OCI-LY3 (cell line): Measurements from ENCODE around the gene PLCB2.

Experiments used
- H2AFZ ChIP-seq: fragments of 200-600, 300-600 bp; shearing (Covaris generic); 2 replicates; pipeline ENCODE4 v1.6.0; 2014; ENCODE audit warnings: antibody characterized with exemption, low read depth, low read length
- H3K27ac ChIP-seq: fragments of 200-600, 300-600 bp; sonication (generic); 2 replicates; pipeline ENCODE4 v1.5.1; 2014; ENCODE audit warnings: mild to moderate bottlenecking, low read length, moderate library complexity, mixed read lengths
- H3K27me3 ChIP-seq: fragments of 200-600, 300-600 bp; sonication (generic); 2 replicates; pipeline ENCODE4 v1.6.1; 2014; ENCODE audit warnings: low read depth, low read length, mixed read lengths
- H3K36me3 ChIP-seq: fragments of 200-600, 300-600 bp; sonication (generic); replicated peaks from 2 replicates; pipeline ENCODE3; 2014; ENCODE audit warnings: low read depth, low read length, mixed read lengths
- H3K4me1 ChIP-seq: fragments of 300-600, 200-600 bp; sonication (generic); 2 replicates; pipeline ENCODE4 v1.6.1; 2014; ENCODE audit warnings: low read length, mixed read lengths
- H3K4me2 ChIP-seq: fragments of 200-600, 300-600 bp; sonication (generic); 2 replicates; pipeline ENCODE4 v1.6.1; 2014; ENCODE audit warnings: low read length, mixed read lengths
- H3K4me3 ChIP-seq: fragments of 300-600, 200-600 bp; sonication (generic); 2 replicates; pipeline ENCODE4 v1.5.1; 2014; ENCODE audit warnings: antibody characterized with exemption, mild to moderate bottlenecking, low read length, moderate library complexity
- H3K79me2 ChIP-seq: fragments of 300-600, 200-600 bp; shearing (Covaris generic); 2 replicates; pipeline ENCODE4 v1.6.1; 2014; ENCODE audit warnings: mild to moderate bottlenecking, low read length, mixed read lengths
- H3K9ac ChIP-seq: fragments of 300-600, 200-600 bp; shearing (Covaris generic); 2 replicates; pipeline ENCODE4 v1.6.0; 2014; ENCODE audit warnings: mild to moderate bottlenecking, low read length, moderate library complexity
- H3K9me3 ChIP-seq: fragments of 200-600, 300-600 bp; shearing (Covaris generic); 2 replicates; pipeline ENCODE4 v1.6.1; 2014; ENCODE audit warnings: low read length, mixed read lengths; ENCODE audit not compliant: insufficient read depth
- H4K20me1 ChIP-seq: fragments of 200-600, 300-600 bp; sonication (generic); 2 replicates; pipeline ENCODE4 v1.6.1; 2016; ENCODE audit warnings: low read length, mixed read lengths; ENCODE audit not compliant: insufficient read depth
- EZH2phosphoT487 ChIP-seq: fragments of 200-600 bp; shearing (Covaris generic); IDR thresholded peaks from 2 replicates; pipeline ENCODE4 v1.6.1; 2018; ENCODE audit warnings: antibody characterized with exemption, mixed run types, low read depth
- TF ChIP-seq, protein P1 (sequence below): fragments of 200-600, 300-600 bp; sonication (generic); IDR thresholded peaks from 2 replicates; pipeline ENCODE4 v1.5.1; 2014; ENCODE audit warnings: antibody characterized with exemption, low read length, low read depth

Gene PLCB2

GRCh38 chr15:40276927-40277326 is 30.8 kb downstream of the PLCB2 start:
- TF ChIP-seq, protein P1, sequence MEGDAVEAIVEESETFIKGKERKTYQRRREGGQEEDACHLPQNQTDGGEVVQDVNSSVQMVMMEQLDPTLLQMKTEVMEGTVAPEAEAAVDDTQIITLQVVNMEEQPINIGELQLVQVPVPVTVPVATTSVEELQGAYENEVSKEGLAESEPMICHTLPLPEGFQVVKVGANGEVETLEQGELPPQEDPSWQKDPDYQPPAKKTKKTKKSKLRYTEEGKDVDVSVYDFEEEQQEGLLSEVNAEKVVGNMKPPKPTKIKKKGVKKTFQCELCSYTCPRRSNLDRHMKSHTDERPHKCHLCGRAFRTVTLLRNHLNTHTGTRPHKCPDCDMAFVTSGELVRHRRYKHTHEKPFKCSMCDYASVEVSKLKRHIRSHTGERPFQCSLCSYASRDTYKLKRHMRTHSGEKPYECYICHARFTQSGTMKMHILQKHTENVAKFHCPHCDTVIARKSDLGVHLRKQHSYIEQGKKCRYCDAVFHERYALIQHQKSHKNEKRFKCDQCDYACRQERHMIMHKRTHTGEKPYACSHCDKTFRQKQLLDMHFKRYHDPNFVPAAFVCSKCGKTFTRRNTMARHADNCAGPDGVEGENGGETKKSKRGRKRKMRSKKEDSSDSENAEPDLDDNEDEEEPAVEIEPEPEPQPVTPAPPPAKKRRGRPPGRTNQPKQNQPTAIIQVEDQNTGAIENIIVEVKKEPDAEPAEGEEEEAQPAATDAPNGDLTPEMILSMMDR: no peak

DNA sequence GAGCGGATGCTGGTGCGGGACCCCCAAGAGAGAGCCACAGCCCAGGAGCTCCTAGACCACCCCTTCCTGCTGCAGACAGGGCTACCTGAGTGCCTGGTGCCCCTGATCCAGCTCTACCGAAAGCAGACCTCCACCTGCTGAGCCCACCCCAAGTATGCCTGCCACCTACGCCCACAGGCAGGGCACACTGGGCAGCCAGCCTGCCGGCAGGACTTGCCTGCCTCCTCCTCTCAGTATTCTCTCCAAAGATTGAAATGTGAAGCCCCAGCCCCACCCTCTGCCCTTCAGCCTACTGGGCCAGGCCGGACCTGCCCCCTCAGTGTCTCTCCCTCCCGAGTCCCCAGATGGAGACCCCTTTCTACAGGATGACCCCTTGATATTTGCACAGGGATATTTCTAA is 31.8 kb downstream of the PLCB2 start:
- Histone ChIP-seq H3K4me1 (peaks cover 47% of the 10 kb centered on the region), H3K4me3 (no peak overlapping the region), H3K9me3 (no peaks in the 10 kb centered on the region), H4K20me1 (no peaks in the 10 kb centered on the region), H3K9ac (no peak overlapping the region), H2AFZ (no peak overlapping the region), H3K36me3 (no peaks in the 10 kb centered on the region), H3K27ac (no peak overlapping the region), H3K27me3 (peaks cover 17% of the 10 kb centered on the region), H3K4me2 (peak overlapping the region; percentile 41; the same call in 1 of the 2 replicates), H3K79me2 (no peaks in the 10 kb centered on the region)
- TF ChIP-seq, protein P1: no peak

More at GRCh38 chr15:40276927-40277326, 30.8 kb downstream of the PLCB2 start:
- Histone ChIP-seq H3K9me3 (no peaks in the 10 kb centered on the region), H3K4me1 (peaks cover 47% of the 10 kb centered on the region), H3K27ac (no peak overlapping the region), H4K20me1 (no peaks in the 10 kb centered on the region), H3K36me3 (no peaks in the 10 kb centered on the region), H3K27me3 (peaks cover 17% of the 10 kb centered on the region), H3K4me3 (peak overlapping the region; percentile 62), H3K9ac (no peak overlapping the region), H3K79me2 (no peaks in the 10 kb centered on the region), H3K4me2 (peak overlapping the region; percentile 85), H2AFZ (no peak overlapping the region)

- Histone ChIP-seq H3K4me2 (no peak overlapping the region), H3K9ac (no peak overlapping the region), H4K20me1 (no peaks in the 10 kb centered on the region), H3K27me3 (peaks cover 17% of the 10 kb centered on the region), H2AFZ (no peak overlapping the region), H3K36me3 (no peaks in the 10 kb centered on the region), H3K9me3 (no peaks in the 10 kb centered on the region), H3K27ac (no peak overlapping the region), H3K79me2 (no peaks in the 10 kb centered on the region), H3K4me3 (no peak overlapping the region), H3K4me1 (peaks cover 47% of the 10 kb centered on the region)
- TF ChIP-seq EZH2phosphoT487: no peak
- TF ChIP-seq, protein P1: no peak
These were observed 32.2 kb downstream of the PLCB2 start for GRCh38 chr15:40275523-40275922.

GRCh38 chr15:40274350-40275274 is 33.1 kb downstream of the PLCB2 start:
- Histone ChIP-seq H3K9me3 (no peaks in the 10 kb centered on the region), H3K4me2 (0 out of 2 replicates have a peak overlapping the region, but pooled peaks have one; percentile 1), H3K79me2 (no peaks in the 10 kb centered on the region), H3K27me3 (peaks cover 17% of the 10 kb centered on the region), H2AFZ (no peak overlapping the region), H3K9ac (no peak overlapping the region), H3K4me1 (peaks cover 47% of the 10 kb centered on the region), H3K27ac (no peak overlapping the region), H3K4me3 (no peak overlapping the region), H3K36me3 (no peaks in the 10 kb centered on the region), H4K20me1 (no peaks in the 10 kb centered on the region)
- TF ChIP-seq, protein P1: peak; percentile 100
- no peak for TF ChIP-seq EZH2phosphoT487
